ENCODE measurements around the gene TIAM2. TPM values are rescaled to one million over a fixed set of nuclear protein-coding genes. Genes with fewer than 3 reads are reported as not detected.

Gene TIAM2
- total and polyA plus RNA-seq, 7 donors, result 1.2 to 15.8 (median 11.0) TPM

- 92 to 96% methylated on average over 4 of the region's 4 CpGs for WGBS, 2 donors
- Histone ChIP-seq H3K4me1 (no peaks in the 10 kb centered on the region), H3K27ac (no peak overlapping the region), H3K4me3 (no peak overlapping the region), H3K36me3 (peaks cover 0 to 15% (median 4%) of the 10 kb centered on the region in 4 donors), H3K27me3 (no peaks in the 10 kb centered on the region), H3K9me3 (no peaks in the 10 kb centered on the region)
- DNase-seq, result no peak
- intact Hi-C loops (cut with DNase I), result no loop called here
- TF ChIP-seq POLR2AphosphoS5 (IDR thresholded peaks at IDR 0.05) (no peak), EP300 (IDR thresholded peaks at IDR 0.05) (no peak), POLR2A (IDR thresholded peaks at IDR 0.05) (no peak), CTCF (IDR thresholded peaks at IDR 0.05) (no peak)
These were observed 40.8 kb upstream of the TIAM2 start for GRCh38 chr6:154954347-154954746.

DNA sequence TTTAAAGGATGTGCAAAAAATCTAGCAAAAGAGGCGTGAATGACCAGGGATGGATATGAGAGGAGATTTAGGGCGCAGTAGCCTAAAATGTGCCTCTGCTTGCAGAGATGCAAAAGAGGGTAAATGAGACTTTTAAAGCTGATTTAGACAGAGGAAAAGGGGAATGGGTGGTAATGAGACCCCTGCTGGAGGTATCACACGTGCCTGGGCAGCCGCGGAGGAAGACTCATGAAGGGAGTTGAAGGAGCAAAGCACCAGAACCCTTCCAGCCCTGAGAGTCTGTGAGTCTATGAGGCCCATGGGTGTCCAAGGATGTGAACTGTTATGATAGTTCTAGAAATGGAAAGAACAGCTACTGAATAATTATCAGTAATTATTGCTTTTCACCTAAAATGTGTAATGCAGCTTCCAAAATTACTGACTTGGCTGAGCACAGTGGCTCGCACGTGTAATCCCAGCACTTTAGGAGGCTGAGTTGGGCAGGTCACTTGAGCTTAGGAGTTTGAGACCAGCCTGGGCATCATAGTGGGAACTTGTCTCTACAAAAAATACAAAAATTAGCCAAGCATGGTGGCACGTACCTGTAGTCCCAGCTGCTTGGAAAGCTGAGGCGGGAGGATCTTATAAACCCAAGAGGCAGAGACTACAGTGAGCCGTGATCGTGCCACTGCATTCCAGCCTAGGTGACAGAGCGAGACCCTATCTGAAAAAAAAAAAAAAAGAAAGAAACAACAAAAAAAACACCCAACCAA lies 38.2 kb upstream of the TIAM2 start:
- Histone ChIP-seq H3K27me3 (no peaks in the 10 kb centered on the region), H3K9me3 (no peaks in the 10 kb centered on the region), H3K4me1 (no peaks in the 10 kb centered on the region), H3K4me3 (no peak overlapping the region), H3K27ac (no peak overlapping the region), H3K36me3 (peaks cover 0 to 5% (median 4%) of the 10 kb centered on the region in 4 donors)
- DNase-seq, result no peak
- intact Hi-C loops (cut with DNase I), result no loop called here
- TF ChIP-seq POLR2AphosphoS5 (IDR thresholded peaks at IDR 0.05) (no peak), EP300 (IDR thresholded peaks at IDR 0.05) (no peak), POLR2A (IDR thresholded peaks at IDR 0.05) (no peak)
- WGBS, 2 donors, result 90 to 95% methylated on average over 12 of the region's 12 CpGs

DNA sequence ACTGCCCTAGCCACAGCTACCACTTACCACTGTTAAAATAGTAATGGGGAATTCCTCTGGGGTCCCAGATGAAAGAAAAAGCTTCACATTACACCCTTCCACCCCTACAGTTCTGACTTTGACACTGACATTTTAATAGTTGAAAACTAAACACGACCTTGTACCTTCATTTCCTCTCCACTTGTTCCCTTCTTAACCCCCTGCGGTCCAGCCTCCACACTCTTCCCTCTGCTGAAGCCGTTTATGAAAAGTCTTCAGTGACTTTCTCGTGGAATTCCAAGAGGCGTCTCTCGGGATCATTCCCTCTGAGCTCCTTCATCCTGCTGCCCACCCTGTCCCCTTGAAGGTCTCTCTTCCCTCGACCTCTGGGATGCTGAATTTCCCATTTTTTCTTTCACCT lies 36.6 kb upstream of the TIAM2 start:
- Histone ChIP-seq H3K27ac (no peak overlapping the region), H3K4me1 (peaks cover 0 to 6% (median 2%) of the 10 kb centered on the region in 4 donors), H3K4me3 (no peak overlapping the region), H3K9me3 (no peaks in the 10 kb centered on the region), H3K27me3 (no peaks in the 10 kb centered on the region), H3K36me3 (peaks cover 0 to 6% (median 4%) of the 10 kb centered on the region in 4 donors)
- WGBS, 2 donors, result 75 to 76% methylated on average over 7 of the region's 7 CpGs
- no peak for DNase-seq
- intact Hi-C loops (cut with DNase I), result no loop called here
- TF ChIP-seq POLR2AphosphoS5 (IDR thresholded peaks at IDR 0.05), result no peak
- TF ChIP-seq POLR2A (IDR thresholded peaks at IDR 0.05), result no peak
- no peak for TF ChIP-seq CTCF (IDR thresholded peaks at IDR 0.05)
- TF ChIP-seq EP300 (IDR thresholded peaks at IDR 0.05), result no peak

DNA sequence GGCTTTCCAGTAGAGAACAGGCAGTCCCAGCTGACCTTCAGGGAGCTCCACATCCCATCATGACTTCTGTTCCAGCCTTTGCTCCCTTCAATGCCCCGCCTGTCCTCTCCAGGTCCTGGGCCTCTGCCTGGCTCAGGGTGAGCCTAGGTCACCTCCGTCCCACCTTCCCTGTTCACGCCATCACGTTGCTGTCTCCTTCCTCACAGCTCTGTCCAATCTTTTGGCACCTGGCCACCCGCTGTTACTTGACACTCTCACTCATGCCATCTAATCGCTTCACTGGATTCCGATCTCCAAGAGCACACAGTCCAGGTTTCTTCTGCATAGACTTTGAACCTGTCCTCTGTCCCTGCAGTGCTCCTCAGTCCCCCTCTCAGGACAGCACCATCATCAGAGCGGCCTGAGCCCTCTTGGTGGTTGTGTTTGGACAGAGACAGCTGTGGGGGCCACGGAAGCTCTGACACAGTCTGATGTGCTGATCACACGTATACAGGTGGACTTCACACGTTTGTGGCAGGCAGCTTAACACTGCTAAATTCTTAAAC lies 34.7 kb upstream of the TIAM2 start:
- no peak for DNase-seq
- Histone ChIP-seq H3K27ac (no peak overlapping the region), H3K36me3 (peaks cover 0 to 8% (median 3%) of the 10 kb centered on the region in 4 donors), H3K27me3 (no peaks in the 10 kb centered on the region), H3K4me3 (no peak overlapping the region), H3K9me3 (no peaks in the 10 kb centered on the region), H3K4me1 (peaks cover 0 to 6% (median 2%) of the 10 kb centered on the region in 4 donors)
- WGBS, 2 donors, result 40 to 80% methylated on average over 11 of the region's 11 CpGs
- TF ChIP-seq CTCF (IDR thresholded peaks at IDR 0.05) (no peak), EP300 (IDR thresholded peaks at IDR 0.05) (no peak), POLR2A (IDR thresholded peaks at IDR 0.05) (no peak), POLR2AphosphoS5 (IDR thresholded peaks at IDR 0.05) (no peak)
- intact Hi-C loops (cut with DNase I), result no loop called here

- no peaks in the 10 kb centered on the region for H3K27me3 ChIP-seq
- 20 to 68% methylated on average over 6 of the region's 6 CpGs for WGBS, 2 donors
- no peak for TF ChIP-seq POLR2AphosphoS5 (IDR thresholded peaks at IDR 0.05)
- TF ChIP-seq CTCF (IDR thresholded peaks at IDR 0.05), result no peak
- no peak for TF ChIP-seq POLR2A (IDR thresholded peaks at IDR 0.05)
- H3K4me1 ChIP-seq, result peaks cover 0 to 6% (median 2%) of the 10 kb centered on the region in 4 donors
- intact Hi-C loops (cut with DNase I), result no loop called here
- DNase-seq, result no peak
- peaks cover 0 to 8% (median 3%) of the 10 kb centered on the region in 4 donors for H3K36me3 ChIP-seq
- H3K9me3 ChIP-seq, result no peaks in the 10 kb centered on the region
- H3K4me3 ChIP-seq, result no peak overlapping the region
- no peak overlapping the region for H3K27ac ChIP-seq
These were observed 34.1 kb upstream of the TIAM2 start for GRCh38 chr6:154960854-154961530.

All from sigmoid colon (tissue), 7 donors.